Activated naive CD4-positive, alpha-beta T cell treated with anti-CD3 and anti-CD28 coated beads, Interleukin-2, amount 50 U/mL, for 24 hours (primary cell): ENCODE data around the gene PTDSS2.

ENCODE experiments used
- H3K27ac Mint-ChIP-seq: one replicate; pipeline ENCODE4 v1.8.0; 2021; ENCODE audit warnings: mild to moderate bottlenecking, mixed read lengths
- H3K27me3 Mint-ChIP-seq: one replicate; pipeline ENCODE4 v1.8.0; 2021; ENCODE audit warnings: mixed read lengths
- H3K36me3 Mint-ChIP-seq: one replicate; pipeline ENCODE4 v1.8.0; 2021; ENCODE audit warnings: mixed read lengths
- H3K4me1 Mint-ChIP-seq: one replicate; pipeline ENCODE4 v1.8.0; 2021; ENCODE audit warnings: mixed read lengths
- H3K4me3 Mint-ChIP-seq: one replicate; pipeline ENCODE4 v1.8.0; 2021; ENCODE audit warnings: mild to moderate bottlenecking, mixed read lengths
- H3K9me3 Mint-ChIP-seq: one replicate; pipeline ENCODE4 v1.8.0; 2021; ENCODE audit warnings: mixed read lengths

PTDSS2 gene

GRCh38 chr11:451738-452137 lies 1.7 kb downstream of the PTDSS2 start:
- H3K27me3 Mint-ChIP-seq: no peaks in the 10 kb centered on the region
- H3K27ac Mint-ChIP-seq: no peak overlapping the region
- H3K36me3 Mint-ChIP-seq: no peaks in the 10 kb centered on the region
- peaks cover 27% of the 10 kb centered on the region for H3K4me1 Mint-ChIP-seq
- peak overlapping the region; percentile 94 for H3K4me3 Mint-ChIP-seq
- no peaks in the 10 kb centered on the region for H3K9me3 Mint-ChIP-seq

GRCh38 chr11:452203-452744 lies 2.2 kb downstream of the PTDSS2 start:
- no peak overlapping the region for H3K27ac Mint-ChIP-seq
- H3K27me3 Mint-ChIP-seq: no peaks in the 10 kb centered on the region
- no peaks in the 10 kb centered on the region for H3K9me3 Mint-ChIP-seq
- peaks cover 33% of the 10 kb centered on the region for H3K4me1 Mint-ChIP-seq
- H3K4me3 Mint-ChIP-seq: no peak overlapping the region
- H3K36me3 Mint-ChIP-seq: no peaks in the 10 kb centered on the region

- peaks cover 40% of the 10 kb centered on the region for H3K4me1 Mint-ChIP-seq
- H3K9me3 Mint-ChIP-seq: no peaks in the 10 kb centered on the region
- no peaks in the 10 kb centered on the region for H3K27me3 Mint-ChIP-seq
- H3K36me3 Mint-ChIP-seq: no peaks in the 10 kb centered on the region
- no peak overlapping the region for H3K27ac Mint-ChIP-seq
- H3K4me3 Mint-ChIP-seq: no peak overlapping the region
These were observed 2.9 kb downstream of the PTDSS2 start for GRCh38 chr11:452916-453527.

GRCh38 chr11:453564-453963 lies 3.5 kb downstream of the PTDSS2 start:
- Mint-ChIP-seq H3K4me3 (no peak overlapping the region), H3K27me3 (no peaks in the 10 kb centered on the region), H3K36me3 (no peaks in the 10 kb centered on the region), H3K4me1 (peaks cover 40% of the 10 kb centered on the region), H3K27ac (no peak overlapping the region), H3K9me3 (no peaks in the 10 kb centered on the region)

GRCh38 chr11:454043-454442 lies 4.0 kb downstream of the PTDSS2 start:
- Mint-ChIP-seq H3K9me3 (no peaks in the 10 kb centered on the region), H3K4me3 (no peak overlapping the region), H3K27me3 (no peaks in the 10 kb centered on the region), H3K27ac (no peak overlapping the region), H3K36me3 (no peaks in the 10 kb centered on the region), H3K4me1 (peaks cover 36% of the 10 kb centered on the region)

- H3K9me3 Mint-ChIP-seq: no peaks in the 10 kb centered on the region
- no peak overlapping the region for H3K4me3 Mint-ChIP-seq
- peaks cover 36% of the 10 kb centered on the region for H3K4me1 Mint-ChIP-seq
- H3K36me3 Mint-ChIP-seq: no peaks in the 10 kb centered on the region
- H3K27ac Mint-ChIP-seq: no peak overlapping the region
- H3K27me3 Mint-ChIP-seq: no peaks in the 10 kb centered on the region
These were observed 4.9 kb downstream of the PTDSS2 start for GRCh38 chr11:454801-455565.

- Mint-ChIP-seq H3K4me1 (peaks cover 36% of the 10 kb centered on the region), H3K27me3 (no peaks in the 10 kb centered on the region), H3K9me3 (no peaks in the 10 kb centered on the region), H3K4me3 (no peak overlapping the region), H3K36me3 (no peaks in the 10 kb centered on the region), H3K27ac (no peak overlapping the region)
These were observed 5.6 kb downstream of the PTDSS2 start for GRCh38 chr11:455566-456147.

GRCh38 chr11:456533-456932 lies 6.5 kb downstream of the PTDSS2 start:
- Mint-ChIP-seq H3K9me3 (no peaks in the 10 kb centered on the region), H3K36me3 (no peaks in the 10 kb centered on the region), H3K27ac (peak overlapping the region; percentile 55), H3K4me1 (peaks cover 29% of the 10 kb centered on the region), H3K27me3 (no peaks in the 10 kb centered on the region), H3K4me3 (peak overlapping the region; percentile 44)

- Mint-ChIP-seq H3K27me3 (no peaks in the 10 kb centered on the region), H3K36me3 (no peaks in the 10 kb centered on the region), H3K4me3 (peak overlapping the region; percentile 44), H3K27ac (no peak overlapping the region), H3K9me3 (no peaks in the 10 kb centered on the region), H3K4me1 (peaks cover 26% of the 10 kb centered on the region)
These were observed 7.2 kb downstream of the PTDSS2 start for GRCh38 chr11:457111-457760.

GRCh38 chr11:459511-460220 lies 9.6 kb downstream of the PTDSS2 start:
- Mint-ChIP-seq H3K27ac (no peak overlapping the region), H3K4me1 (peaks cover 26% of the 10 kb centered on the region), H3K4me3 (no peak overlapping the region), H3K27me3 (no peaks in the 10 kb centered on the region), H3K9me3 (no peaks in the 10 kb centered on the region), H3K36me3 (no peaks in the 10 kb centered on the region)

- Mint-ChIP-seq H3K27ac (no peak overlapping the region), H3K4me1 (peaks cover 24% of the 10 kb centered on the region), H3K36me3 (no peaks in the 10 kb centered on the region), H3K27me3 (no peaks in the 10 kb centered on the region), H3K9me3 (no peaks in the 10 kb centered on the region), H3K4me3 (no peak overlapping the region)
These were observed 10.5 kb downstream of the PTDSS2 start for GRCh38 chr11:460331-461199.

GRCh38 chr11:461626-462025 lies 11.5 kb downstream of the PTDSS2 start:
- peaks cover 2% of the 10 kb centered on the region for H3K36me3 Mint-ChIP-seq
- H3K27me3 Mint-ChIP-seq: no peaks in the 10 kb centered on the region
- no peaks in the 10 kb centered on the region for H3K9me3 Mint-ChIP-seq
- H3K27ac Mint-ChIP-seq: no peak overlapping the region
- no peak overlapping the region for H3K4me3 Mint-ChIP-seq
- H3K4me1 Mint-ChIP-seq: peaks cover 14% of the 10 kb centered on the region

- Mint-ChIP-seq H3K36me3 (peaks cover 2% of the 10 kb centered on the region), H3K4me3 (no peak overlapping the region), H3K4me1 (peaks cover 7% of the 10 kb centered on the region), H3K27me3 (no peaks in the 10 kb centered on the region), H3K9me3 (no peaks in the 10 kb centered on the region), H3K27ac (no peak overlapping the region)
These were observed 12.2 kb downstream of the PTDSS2 start for GRCh38 chr11:462107-462890.

- Mint-ChIP-seq H3K4me1 (no peaks in the 10 kb centered on the region), H3K27me3 (no peaks in the 10 kb centered on the region), H3K27ac (no peak overlapping the region), H3K4me3 (no peak overlapping the region), H3K9me3 (no peaks in the 10 kb centered on the region), H3K36me3 (peaks cover 2% of the 10 kb centered on the region)
These were observed 14.2 kb downstream of the PTDSS2 start for GRCh38 chr11:464316-464715.
